MG63 (cell line): Measurements from ENCODE around the gene MAFG. TPM values are rescaled to one million over a fixed set of nuclear protein-coding genes. Genes with fewer than 3 reads are reported as not detected.

Experiments
- DNase-seq: peaks from one replicate; pipeline ENCODE4 v3.0.0-alpha.2; 2020
- H3K27me3 ChIP-seq: fragments of 250-450 bp; sonication (Bioruptor Pico); 2 replicates; pipeline ENCODE4 v1.5.1; 2020; ENCODE audit warnings: mild to moderate bottlenecking, moderate library complexity
- H3K36me3 ChIP-seq: fragments of 250-450 bp; sonication (Bioruptor Pico); 2 replicates; pipeline ENCODE4 v1.5.1; 2020; ENCODE audit warnings: mild to moderate bottlenecking, moderate library complexity
- H3K4me3 ChIP-seq: fragments of 250-450 bp; sonication (Bioruptor Pico); 2 replicates; pipeline ENCODE4 v1.5.1; 2020; ENCODE audit warnings: mild to moderate bottlenecking, moderate library complexity
- H3K9me3 ChIP-seq: fragments of 250-450 bp; sonication (Bioruptor Pico); 2 replicates; pipeline ENCODE4 v1.5.1; 2020; ENCODE audit warnings: mild to moderate bottlenecking, moderate library complexity
- total RNA-seq: library from RNA; depleted of rRNA; stranded (reverse); fragments of >200 nt; shearing (Covaris generic); gene quantifications from 2 replicates; pipeline ENCODE4 v1.2.3, GENCODE V29; 2014; ENCODE audit warnings: low replicate concordance

Gene MAFG
- total RNA-seq, 1 experiment from 2014 or later: 14.9 TPM

- H3K36me3 ChIP-seq: no peaks in the 10 kb centered on the region
- no peak for DNase-seq
- H3K27me3 ChIP-seq: no peaks in the 10 kb centered on the region
- no peak overlapping the region for H3K4me3 ChIP-seq
- H3K9me3 ChIP-seq: no peaks in the 10 kb centered on the region
Observed at GRCh38 chr17:81948635-81949378, 21.3 kb upstream of the MAFG start.

GRCh38 chr17:81947189-81947588 lies 19.7 kb upstream of the MAFG start, which contains the start of gene MYADML2:
Gene MYADML2 (minus strand): TSS chr17:81947233. CDS start chr17:81941741, 5,492 bp downstream.
- Histone ChIP-seq H3K9me3 (no peaks in the 10 kb centered on the region), H3K4me3 (no peak within 1 kb of the TSS), H3K36me3 (no peaks in the 10 kb centered on the region), H3K27me3 (no peaks in the 10 kb centered on the region)
- no peak for DNase-seq

GRCh38 chr17:81944858-81945257 lies 17.3 kb upstream of the MAFG start:
- Histone ChIP-seq H3K9me3 (no peaks in the 10 kb centered on the region), H3K27me3 (no peaks in the 10 kb centered on the region), H3K4me3 (no peak overlapping the region), H3K36me3 (no peaks in the 10 kb centered on the region)
- no peak for DNase-seq

- no peak for DNase-seq
- Histone ChIP-seq H3K36me3 (no peaks in the 10 kb centered on the region), H3K4me3 (no peak overlapping the region), H3K9me3 (no peaks in the 10 kb centered on the region), H3K27me3 (no peaks in the 10 kb centered on the region)
Observed at GRCh38 chr17:81942167-81942553, 14.6 kb upstream of the MAFG start.

DNA sequence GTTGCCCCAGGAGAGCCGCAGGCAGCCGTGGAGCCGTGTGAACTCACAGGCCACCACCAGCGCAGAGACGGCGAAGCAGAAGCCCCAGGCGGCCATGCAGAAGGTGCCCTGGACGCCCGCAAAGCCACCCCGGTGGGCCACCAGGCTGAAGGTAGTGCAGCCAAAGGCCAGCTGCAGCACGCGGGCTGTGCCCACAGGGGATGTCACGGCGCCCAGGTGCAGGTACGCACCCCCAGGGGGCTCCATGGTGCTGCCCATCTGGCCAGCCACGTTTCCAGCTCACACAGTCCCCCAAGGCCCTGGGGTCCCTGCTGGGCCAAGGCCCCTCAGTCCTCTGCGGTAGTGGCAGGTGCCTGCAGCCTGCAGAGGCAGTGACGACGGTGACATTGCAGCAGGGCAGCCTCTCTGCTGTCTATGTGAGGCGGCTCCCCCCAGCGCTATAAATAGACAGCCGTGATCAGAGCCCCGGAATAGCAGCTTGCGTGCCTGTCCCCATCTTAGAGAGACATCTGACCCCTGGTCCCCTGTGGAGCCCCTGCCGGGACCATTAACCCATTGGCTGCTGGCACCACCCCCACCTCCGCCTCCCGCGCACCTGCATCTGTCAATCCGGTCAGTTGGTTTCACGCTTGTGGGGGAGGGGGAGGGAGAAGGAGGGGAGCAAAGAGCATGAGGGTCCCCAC lies 14.1 kb upstream of the MAFG start:
- no peak for DNase-seq
- no peaks in the 10 kb centered on the region for H3K9me3 ChIP-seq
- H3K27me3 ChIP-seq: no peaks in the 10 kb centered on the region
- no peak overlapping the region for H3K4me3 ChIP-seq
- H3K36me3 ChIP-seq: peaks cover 3% of the 10 kb centered on the region

GRCh38 chr17:81940538-81941483 lies 13.3 kb upstream of the MAFG start:
- no peaks in the 10 kb centered on the region for H3K9me3 ChIP-seq
- peaks cover 7% of the 10 kb centered on the region for H3K36me3 ChIP-seq
- H3K4me3 ChIP-seq: no peak overlapping the region
- H3K27me3 ChIP-seq: no peaks in the 10 kb centered on the region
- no peak for DNase-seq

DNA sequence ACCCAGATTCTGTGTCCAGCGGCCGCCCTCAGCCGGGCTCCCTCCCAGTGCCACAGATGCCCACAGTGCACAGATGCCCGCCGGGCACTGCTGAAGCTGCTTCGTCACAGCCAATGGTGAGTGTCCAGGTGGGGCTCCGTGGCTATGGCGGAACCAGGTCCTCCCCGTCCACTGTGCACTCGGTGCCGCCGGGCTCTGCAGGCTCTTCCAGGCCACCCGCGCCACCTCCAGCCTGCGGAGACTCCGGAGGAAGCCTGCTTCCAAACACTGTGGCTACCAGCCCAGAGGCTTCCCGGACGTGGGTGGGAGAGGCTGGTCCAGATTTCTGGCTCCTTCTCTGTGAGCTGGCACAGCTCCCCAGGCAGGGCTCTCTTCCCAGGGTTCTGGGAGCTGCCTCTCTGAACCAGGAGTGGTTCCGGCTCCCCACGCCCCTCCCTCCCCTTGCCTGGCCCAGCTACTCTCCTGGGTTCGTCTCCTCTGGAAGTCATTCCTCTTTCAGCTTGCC lies 12.4 kb upstream of the MAFG start:
- peaks cover 16% of the 10 kb centered on the region for H3K36me3 ChIP-seq
- DNase-seq: peak; percentile 61
- no peak overlapping the region for H3K4me3 ChIP-seq
- H3K27me3 ChIP-seq: no peaks in the 10 kb centered on the region
- no peaks in the 10 kb centered on the region for H3K9me3 ChIP-seq

- Histone ChIP-seq H3K36me3 (peaks cover 22% of the 10 kb centered on the region), H3K27me3 (no peaks in the 10 kb centered on the region), H3K4me3 (no peak overlapping the region), H3K9me3 (no peaks in the 10 kb centered on the region)
- DNase-seq: no peak
Observed at GRCh38 chr17:81939218-81939617, 11.7 kb upstream of the MAFG start.

- H3K27me3 ChIP-seq: no peaks in the 10 kb centered on the region
- peaks cover 31% of the 10 kb centered on the region for H3K36me3 ChIP-seq
- H3K4me3 ChIP-seq: peak overlapping the region; percentile 96
- DNase-seq: no peak
- H3K9me3 ChIP-seq: no peaks in the 10 kb centered on the region
Observed at GRCh38 chr17:81935709-81936084, 8.2 kb upstream of the MAFG start.

GRCh38 chr17:81934850-81935708 lies 7.5 kb upstream of the MAFG start:
- H3K4me3 ChIP-seq: no peak overlapping the region
- no peak for DNase-seq
- no peaks in the 10 kb centered on the region for H3K9me3 ChIP-seq
- no peaks in the 10 kb centered on the region for H3K27me3 ChIP-seq
- H3K36me3 ChIP-seq: peaks cover 31% of the 10 kb centered on the region

- Histone ChIP-seq H3K36me3 (peaks cover 31% of the 10 kb centered on the region), H3K27me3 (no peaks in the 10 kb centered on the region), H3K9me3 (no peaks in the 10 kb centered on the region), H3K4me3 (no peak overlapping the region)
- DNase-seq: no peak
Observed at GRCh38 chr17:81934098-81934757, 6.7 kb upstream of the MAFG start.

GRCh38 chr17:81933178-81933699 lies 5.7 kb upstream of the MAFG start:
- Histone ChIP-seq H3K4me3 (no peak overlapping the region), H3K9me3 (no peaks in the 10 kb centered on the region), H3K27me3 (no peaks in the 10 kb centered on the region), H3K36me3 (peaks cover 31% of the 10 kb centered on the region)
- DNase-seq: no peak

DNA sequence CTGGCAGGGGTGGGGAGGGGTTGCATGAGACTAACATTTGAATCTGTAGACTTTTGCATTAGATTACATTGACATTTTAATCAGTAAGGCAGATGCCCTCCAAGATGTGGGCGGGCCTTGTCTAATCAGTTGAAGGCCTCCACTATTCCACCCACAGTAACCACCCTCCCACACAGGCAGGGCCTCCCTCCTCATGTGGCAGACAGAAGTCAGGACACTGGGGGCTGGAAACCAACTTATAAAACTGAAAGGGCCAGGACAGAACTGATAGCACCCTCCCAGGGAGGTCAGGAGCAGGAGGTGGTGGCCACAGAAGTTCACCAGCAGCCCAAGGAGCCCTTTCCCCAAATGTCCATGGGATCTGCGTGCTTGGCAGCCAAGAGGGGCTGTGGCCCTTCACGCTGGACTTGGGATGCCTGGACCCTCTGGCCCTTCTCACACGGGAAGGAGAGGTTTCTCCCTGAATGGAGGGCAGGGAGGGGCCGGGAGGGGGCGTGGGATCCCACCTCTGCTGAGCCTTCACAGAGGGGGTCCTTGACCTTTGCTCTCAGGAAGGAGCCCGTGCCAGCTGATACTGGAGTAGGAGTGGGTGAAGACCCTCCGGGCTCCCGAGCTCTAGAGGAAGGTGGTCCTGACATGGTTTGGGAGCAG lies 4.9 kb upstream of the MAFG start:
- Histone ChIP-seq H3K4me3 (no peak overlapping the region), H3K9me3 (no peaks in the 10 kb centered on the region), H3K36me3 (peaks cover 31% of the 10 kb centered on the region), H3K27me3 (no peaks in the 10 kb centered on the region)
- DNase-seq: no peak

GRCh38 chr17:81931557-81932332 lies 4.2 kb upstream of the MAFG start:
- Histone ChIP-seq H3K27me3 (no peaks in the 10 kb centered on the region), H3K9me3 (no peaks in the 10 kb centered on the region), H3K4me3 (no peak overlapping the region), H3K36me3 (peaks cover 29% of the 10 kb centered on the region)
- no peak for DNase-seq
